ENCODE results near the gene ZNF804A. TPM values are rescaled to one million over a fixed set of nuclear protein-coding genes. Genes with fewer than 3 reads are reported as not detected.

ZNF804A gene
- total and polyA plus RNA-seq, 4 donors, result 0.07 to 0.37 (median 0.13) TPM

DNA sequence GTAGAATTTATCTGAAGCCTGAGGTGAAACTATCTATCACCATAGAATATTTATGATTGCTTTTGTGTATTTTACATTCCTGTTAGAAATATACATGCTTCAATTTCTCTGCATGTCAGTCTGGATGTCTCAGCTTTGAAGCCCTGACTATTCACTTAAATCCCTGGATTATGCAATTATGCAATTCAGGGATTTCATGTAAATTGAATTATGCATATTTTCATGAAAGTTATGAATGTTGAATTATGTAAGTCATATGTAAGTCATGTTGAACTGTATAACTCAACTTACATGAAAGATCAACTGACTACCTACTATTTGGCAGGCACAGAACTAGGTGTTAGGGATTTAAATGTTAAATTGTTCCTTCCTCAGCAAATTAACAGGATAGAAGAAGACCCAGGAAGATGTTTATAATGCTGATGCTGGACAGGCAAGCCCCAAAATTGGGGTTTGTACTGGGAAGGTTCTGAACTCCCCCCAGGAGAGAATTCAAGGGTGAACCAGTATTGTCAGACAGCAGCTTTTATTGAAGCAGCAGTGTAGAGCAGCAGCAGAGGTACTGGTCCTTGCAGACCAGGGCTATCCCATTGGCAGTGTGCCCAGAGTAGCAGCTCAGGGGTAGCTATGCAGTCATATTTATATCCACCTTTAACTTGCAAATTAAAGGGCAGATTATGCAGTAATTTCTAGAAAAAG, 236.5 kb downstream of the ZNF804A start:
- no peak for DNase-seq (ENCODE audit: low spot score)
- TF ChIP-seq GABPA (IDR thresholded peaks at IDR 0.05 in 1 of 2, conservative IDR thresholded peaks at IDR 0.05 in 1 of 2), result no peak
- TF ChIP-seq, protein P1, sequence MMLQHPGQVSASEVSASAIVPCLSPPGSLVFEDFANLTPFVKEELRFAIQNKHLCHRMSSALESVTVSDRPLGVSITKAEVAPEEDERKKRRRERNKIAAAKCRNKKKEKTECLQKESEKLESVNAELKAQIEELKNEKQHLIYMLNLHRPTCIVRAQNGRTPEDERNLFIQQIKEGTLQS (IDR thresholded peaks at IDR 0.05), result no peak
- TF ChIP-seq, protein P2, sequence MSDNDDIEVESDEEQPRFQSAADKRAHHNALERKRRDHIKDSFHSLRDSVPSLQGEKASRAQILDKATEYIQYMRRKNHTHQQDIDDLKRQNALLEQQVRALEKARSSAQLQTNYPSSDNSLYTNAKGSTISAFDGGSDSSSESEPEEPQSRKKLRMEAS (IDR thresholded peaks at IDR 0.05), result no peak
- TF ChIP-seq JUND (IDR thresholded peaks at IDR 0.05), result no peak
- TF ChIP-seq, protein P3, sequence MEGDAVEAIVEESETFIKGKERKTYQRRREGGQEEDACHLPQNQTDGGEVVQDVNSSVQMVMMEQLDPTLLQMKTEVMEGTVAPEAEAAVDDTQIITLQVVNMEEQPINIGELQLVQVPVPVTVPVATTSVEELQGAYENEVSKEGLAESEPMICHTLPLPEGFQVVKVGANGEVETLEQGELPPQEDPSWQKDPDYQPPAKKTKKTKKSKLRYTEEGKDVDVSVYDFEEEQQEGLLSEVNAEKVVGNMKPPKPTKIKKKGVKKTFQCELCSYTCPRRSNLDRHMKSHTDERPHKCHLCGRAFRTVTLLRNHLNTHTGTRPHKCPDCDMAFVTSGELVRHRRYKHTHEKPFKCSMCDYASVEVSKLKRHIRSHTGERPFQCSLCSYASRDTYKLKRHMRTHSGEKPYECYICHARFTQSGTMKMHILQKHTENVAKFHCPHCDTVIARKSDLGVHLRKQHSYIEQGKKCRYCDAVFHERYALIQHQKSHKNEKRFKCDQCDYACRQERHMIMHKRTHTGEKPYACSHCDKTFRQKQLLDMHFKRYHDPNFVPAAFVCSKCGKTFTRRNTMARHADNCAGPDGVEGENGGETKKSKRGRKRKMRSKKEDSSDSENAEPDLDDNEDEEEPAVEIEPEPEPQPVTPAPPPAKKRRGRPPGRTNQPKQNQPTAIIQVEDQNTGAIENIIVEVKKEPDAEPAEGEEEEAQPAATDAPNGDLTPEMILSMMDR (IDR thresholded peaks at IDR 0.05; ENCODE audit: low read depth, low read length, missing input control), result no peak
- no peak for TF ChIP-seq HNF4G (IDR thresholded peaks at IDR 0.05)
- TF ChIP-seq RXRA (IDR thresholded peaks at IDR 0.05), result no peak
- no peak for TF ChIP-seq RAD21 (IDR thresholded peaks at IDR 0.05)
- no peak for TF ChIP-seq FOXA2 (IDR thresholded peaks at IDR 0.05)
- no peak for TF ChIP-seq YY1 (IDR thresholded peaks at IDR 0.05)
- TF ChIP-seq HNF4A (conservative IDR thresholded peaks at IDR 0.05), result no peak

DNA sequence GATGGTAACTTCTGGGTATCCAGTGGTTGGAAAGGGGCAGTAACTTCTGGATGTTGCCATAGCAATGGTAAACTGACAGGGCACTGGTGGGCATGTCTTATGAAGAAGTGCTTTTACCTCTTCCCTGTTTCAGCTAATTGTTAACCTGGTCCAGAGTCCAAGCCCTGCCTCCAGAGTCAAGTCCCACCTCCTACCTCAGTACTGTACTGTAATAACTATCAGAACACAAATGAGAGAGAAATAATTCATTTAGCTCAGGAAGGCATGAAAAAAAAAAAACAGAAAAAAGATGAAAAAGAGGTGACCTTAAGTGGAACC, 237.0 kb downstream of the ZNF804A start:
- Histone ChIP-seq H3K27ac (ENCODE audit: low read depth in 1 of 2, low read length in 2 of 2) (no peak overlapping the region), H3K4me1 (ENCODE audit: control insufficient read depth in 4 of 4, insufficient read depth in 4 of 4, low read length in 3 of 4) (no peaks in the 10 kb centered on the region), H3K9me3 (ENCODE audit: control insufficient read depth in 4 of 4, low read length in 3 of 4) (no peaks in the 10 kb centered on the region), H3K36me3 (ENCODE audit: control insufficient read depth in 4 of 4, insufficient read depth in 3 of 4, low read depth in 1 of 4, low read length in 3 of 4) (no peaks in the 10 kb centered on the region), H3K27me3 (ENCODE audit: control insufficient read depth in 4 of 4, insufficient read depth in 4 of 4, low read length in 3 of 4) (peaks cover 0 to 2% (median 0%) of the 10 kb centered on the region in 4 donors), H3K4me3 (ENCODE audit: low read depth in 1 of 3, low read length in 3 of 3) (no peak overlapping the region), H3K9ac (ENCODE audit: low read depth in 1 of 2, low read length in 2 of 2) (no peak overlapping the region)
- DNase-seq (ENCODE audit: low spot score), result no peak
- TF ChIP-seq, protein P4, sequence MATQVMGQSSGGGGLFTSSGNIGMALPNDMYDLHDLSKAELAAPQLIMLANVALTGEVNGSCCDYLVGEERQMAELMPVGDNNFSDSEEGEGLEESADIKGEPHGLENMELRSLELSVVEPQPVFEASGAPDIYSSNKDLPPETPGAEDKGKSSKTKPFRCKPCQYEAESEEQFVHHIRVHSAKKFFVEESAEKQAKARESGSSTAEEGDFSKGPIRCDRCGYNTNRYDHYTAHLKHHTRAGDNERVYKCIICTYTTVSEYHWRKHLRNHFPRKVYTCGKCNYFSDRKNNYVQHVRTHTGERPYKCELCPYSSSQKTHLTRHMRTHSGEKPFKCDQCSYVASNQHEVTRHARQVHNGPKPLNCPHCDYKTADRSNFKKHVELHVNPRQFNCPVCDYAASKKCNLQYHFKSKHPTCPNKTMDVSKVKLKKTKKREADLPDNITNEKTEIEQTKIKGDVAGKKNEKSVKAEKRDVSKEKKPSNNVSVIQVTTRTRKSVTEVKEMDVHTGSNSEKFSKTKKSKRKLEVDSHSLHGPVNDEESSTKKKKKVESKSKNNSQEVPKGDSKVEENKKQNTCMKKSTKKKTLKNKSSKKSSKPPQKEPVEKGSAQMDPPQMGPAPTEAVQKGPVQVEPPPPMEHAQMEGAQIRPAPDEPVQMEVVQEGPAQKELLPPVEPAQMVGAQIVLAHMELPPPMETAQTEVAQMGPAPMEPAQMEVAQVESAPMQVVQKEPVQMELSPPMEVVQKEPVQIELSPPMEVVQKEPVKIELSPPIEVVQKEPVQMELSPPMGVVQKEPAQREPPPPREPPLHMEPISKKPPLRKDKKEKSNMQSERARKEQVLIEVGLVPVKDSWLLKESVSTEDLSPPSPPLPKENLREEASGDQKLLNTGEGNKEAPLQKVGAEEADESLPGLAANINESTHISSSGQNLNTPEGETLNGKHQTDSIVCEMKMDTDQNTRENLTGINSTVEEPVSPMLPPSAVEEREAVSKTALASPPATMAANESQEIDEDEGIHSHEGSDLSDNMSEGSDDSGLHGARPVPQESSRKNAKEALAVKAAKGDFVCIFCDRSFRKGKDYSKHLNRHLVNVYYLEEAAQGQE (IDR thresholded peaks at IDR 0.05), result no peak
- no peak for TF ChIP-seq RXRA (IDR thresholded peaks at IDR 0.05)
- no peak for TF ChIP-seq HNF4A (conservative IDR thresholded peaks at IDR 0.05)
- no peak for TF ChIP-seq YY1 (IDR thresholded peaks at IDR 0.05)
- TF ChIP-seq JUND (IDR thresholded peaks at IDR 0.05), result no peak
- TF ChIP-seq, protein P1 (IDR thresholded peaks at IDR 0.05), result no peak

More for the DNA sequence above, 236.5 kb downstream of the ZNF804A start:
- Histone ChIP-seq H3K27ac (ENCODE audit: low read depth in 1 of 2, low read length in 2 of 2) (no peak overlapping the region), H3K4me1 (ENCODE audit: control insufficient read depth in 4 of 4, insufficient read depth in 4 of 4, low read length in 3 of 4) (no peaks in the 10 kb centered on the region), H3K9me3 (ENCODE audit: control insufficient read depth in 4 of 4, low read length in 3 of 4) (no peaks in the 10 kb centered on the region), H3K27me3 (ENCODE audit: control insufficient read depth in 4 of 4, insufficient read depth in 4 of 4, low read length in 3 of 4) (peaks cover 0 to 2% (median 0%) of the 10 kb centered on the region in 4 donors), H3K4me3 (ENCODE audit: low read depth in 1 of 3, low read length in 3 of 3) (no peak overlapping the region), H3K9ac (ENCODE audit: low read depth in 1 of 2, low read length in 2 of 2) (no peak overlapping the region), H3K36me3 (ENCODE audit: control insufficient read depth in 4 of 4, insufficient read depth in 3 of 4, low read depth in 1 of 4, low read length in 3 of 4) (no peaks in the 10 kb centered on the region)

Measured in liver (tissue), 9 donors.